Activated CD8-positive, alpha-beta memory T cell treated with anti-CD3 and anti-CD28 coated beads, Interleukin-2, amount 50 U/mL, for 1 hour (primary cell): ENCODE measurements around the gene LRRC32.
A peak's percentile ranks its signal among the peaks of the same experiment; 100 is the strongest.

Experiments
- DNase-seq: peaks from one replicate; pipeline ENCODE4 v3.0.0-alpha.2; 2020; ENCODE audit errors: extremely low read depth

The LRRC32 gene

DNA sequence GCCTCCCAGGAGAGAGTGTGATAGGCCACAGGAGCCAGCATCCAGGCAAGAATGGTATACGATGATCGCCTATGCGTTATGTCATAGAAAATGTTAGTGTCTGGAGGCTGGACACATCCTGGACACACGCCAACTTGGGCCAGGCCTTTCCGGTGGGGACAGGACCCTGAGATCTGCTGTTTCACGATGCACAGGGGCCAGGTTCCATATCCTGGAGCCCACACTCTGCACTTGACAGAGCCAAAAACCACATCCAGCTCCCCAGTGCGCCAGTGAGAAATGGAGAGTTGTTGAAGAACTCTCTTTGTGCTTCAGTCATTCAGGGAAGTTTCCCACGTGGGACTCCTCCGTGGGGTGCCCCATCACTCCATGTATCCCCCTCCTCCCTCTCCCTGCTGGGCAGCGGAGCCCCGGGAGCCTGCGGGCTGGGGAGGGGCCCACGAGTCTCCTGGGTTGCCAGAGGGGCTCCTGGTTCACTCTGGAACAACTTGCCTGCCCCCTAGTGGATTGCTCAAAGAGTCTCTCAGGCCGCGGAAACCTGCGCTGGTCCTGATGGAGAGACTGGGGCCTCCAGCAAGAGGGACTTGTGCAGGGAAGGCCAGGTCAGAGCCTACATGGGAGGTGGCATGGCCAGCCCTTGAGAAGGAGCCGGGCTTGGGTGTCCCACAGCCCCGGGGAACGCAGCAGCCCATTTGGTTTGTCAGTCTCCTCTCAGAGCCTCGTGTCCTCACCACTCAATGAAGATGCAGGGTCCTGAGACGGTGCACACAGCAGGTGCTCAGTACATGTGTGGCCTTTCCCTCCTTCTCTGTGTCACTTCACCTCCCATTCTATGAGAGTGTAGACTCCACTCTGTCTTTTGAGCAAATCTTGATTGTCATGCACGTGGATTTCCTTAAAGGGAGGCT lies 10.2 kb upstream of the LRRC32 start:
- DNase-seq: peak; percentile 16

DNA sequence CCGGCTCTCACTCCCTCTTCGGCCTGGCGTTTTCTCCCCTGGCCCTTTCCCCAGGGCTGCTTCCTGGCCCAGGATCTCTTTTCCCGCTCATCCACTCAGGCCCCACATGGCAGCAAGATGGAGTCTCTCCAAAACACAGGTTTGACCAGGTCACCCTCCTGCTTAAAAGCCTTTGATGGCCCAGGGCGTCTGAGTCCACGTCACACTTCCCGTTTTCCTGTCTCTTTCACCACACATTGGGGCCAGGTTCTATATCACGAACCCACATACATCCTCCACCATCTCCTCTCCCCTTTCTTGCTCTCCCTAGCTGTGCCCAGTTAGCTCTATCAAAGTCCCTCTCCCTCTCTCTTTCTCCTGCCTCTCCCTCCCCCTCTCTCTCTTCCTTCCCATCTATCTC lies 7.8 kb upstream of the LRRC32 start:
- DNase-seq: no peak

DNA sequence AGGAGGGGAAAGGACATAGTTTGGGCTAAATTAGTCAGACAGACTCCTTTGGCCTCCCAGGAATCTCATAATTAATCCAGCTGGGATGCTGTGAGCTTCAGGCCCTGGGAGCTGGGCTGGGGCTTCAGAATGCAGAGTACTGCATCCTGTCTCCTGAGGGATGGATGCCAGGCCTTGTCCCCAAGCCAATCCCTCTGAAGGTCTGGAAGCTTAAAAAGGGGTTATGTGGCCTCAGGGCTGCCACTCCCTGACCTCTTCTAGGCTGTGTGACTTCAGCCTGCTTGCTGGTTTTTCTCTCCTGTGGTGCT lies 6.9 kb upstream of the LRRC32 start:
- DNase-seq: no peak

DNA sequence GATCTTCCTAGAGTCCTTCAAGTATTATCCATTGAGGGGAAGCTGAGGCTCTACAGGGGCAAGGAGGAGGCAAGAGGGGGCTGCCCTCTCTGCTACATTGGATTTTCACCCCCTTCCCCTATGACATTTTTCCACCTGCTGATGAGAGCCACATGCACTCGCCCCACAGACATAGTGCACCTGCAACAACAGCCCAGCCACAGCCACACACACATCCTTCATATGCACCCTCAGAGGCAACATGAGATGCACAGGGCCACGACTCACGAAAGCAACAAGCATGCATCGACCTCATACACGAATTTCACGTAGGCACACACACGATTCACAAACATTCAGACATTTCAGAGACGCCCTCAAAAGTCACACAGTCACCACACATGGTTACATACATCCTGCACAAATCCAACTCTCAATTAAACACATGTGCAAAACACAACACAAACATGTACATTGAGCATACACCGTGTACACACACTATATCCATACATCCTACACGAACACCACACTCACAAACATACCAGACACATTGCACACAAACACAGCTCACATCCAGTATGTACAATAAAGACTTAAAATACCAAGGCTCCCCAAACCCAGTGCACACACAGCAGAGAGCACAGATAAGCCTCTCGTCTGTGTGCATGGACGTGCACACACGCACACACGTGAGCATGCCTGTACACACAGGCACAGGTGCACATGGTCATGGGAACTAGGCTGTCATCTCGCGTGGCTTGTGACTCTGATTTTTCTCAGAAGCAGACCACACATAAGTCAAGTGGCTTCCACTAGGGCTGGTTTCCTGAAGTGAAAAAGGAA lies 6.3 kb upstream of the LRRC32 start:
- DNase-seq: no peak

DNA sequence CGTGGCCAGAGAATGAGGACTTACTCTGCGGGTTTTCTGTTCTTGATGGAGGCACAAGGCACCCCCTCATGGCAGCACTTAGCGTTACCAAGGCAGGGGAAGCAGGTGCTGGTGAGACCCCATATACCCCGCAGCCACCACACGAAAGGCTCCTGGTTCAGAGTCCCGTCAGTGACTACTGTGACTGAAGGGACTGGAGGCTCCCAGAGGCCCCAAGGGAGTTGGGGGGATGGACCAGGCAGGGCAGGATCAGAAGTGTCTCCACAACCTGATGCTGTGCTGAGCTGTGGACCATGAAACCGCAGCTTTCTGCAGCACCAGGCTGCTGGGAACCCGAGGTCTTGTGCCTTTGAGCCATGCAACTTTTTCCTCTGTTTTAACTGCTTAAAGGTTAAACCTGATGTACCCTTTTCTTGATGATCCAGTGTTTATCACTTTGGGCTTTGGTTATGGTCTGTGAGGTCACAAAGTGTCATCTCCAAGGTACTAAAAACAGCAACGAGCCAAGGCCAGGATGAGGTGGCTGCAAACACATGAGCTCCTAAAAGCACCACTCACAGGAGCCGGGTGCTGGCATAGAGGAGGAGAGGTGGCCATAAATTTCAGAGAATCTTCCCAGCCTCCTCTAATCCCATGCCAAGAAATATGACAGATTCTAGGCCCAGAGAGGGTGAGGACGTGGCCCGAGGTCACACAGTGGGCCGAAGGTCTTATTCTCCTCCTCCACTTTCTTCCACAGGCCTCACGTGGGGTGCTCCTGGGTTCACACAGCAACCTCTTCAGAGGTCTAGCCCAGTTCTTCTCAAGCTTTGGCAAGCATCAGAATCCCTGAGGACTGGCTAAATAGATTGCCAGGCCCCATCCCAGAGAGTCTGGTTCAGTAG lies 4.2 kb upstream of the LRRC32 start:
- no peak for DNase-seq

DNA sequence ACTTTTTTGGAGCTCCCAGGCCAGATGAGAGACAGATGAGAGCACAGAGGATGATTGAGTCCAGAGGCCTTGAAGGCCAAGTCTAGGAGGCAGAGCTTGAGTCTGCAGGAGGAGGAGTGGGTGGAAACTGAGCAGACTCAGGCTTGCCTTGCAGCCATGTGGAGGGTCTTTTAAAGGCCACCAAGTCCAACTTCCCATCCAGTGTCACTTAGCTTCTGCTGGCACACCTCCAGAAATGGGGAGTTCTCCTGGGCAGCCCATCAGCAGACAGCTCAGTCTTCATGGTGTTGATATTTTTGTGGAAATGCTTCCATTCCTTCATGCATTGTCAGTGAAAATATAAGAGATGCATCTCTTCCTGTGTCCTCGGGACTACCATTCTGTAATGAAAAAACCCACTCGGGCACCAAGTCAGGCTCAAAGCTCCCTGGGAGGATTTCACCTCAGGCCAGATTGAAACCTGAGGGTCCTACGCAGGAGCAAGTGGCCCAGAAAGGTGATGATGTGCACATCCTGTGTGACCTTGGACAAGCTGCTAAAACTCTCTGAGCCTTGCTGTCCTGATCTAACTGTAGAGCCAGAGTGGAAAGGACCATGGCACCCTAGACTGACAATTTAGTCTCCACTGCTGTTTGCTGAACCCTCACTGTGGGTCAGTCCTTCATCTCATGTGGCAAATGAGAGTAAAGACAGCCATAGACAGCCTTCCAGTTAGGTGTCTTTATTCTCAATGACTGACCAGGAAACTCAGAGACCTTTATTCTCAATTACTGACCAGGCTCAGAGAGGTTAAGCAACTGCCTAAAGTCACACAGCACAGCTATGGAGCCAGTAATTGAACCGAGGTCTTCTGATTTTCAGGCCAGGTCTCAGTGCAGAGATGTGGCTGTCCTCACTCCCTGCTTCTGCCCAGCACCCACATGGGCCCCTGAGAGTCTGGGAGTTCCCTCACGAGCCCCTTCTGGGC lies 2.9 kb upstream of the LRRC32 start:
- DNase-seq: no peak

DNA sequence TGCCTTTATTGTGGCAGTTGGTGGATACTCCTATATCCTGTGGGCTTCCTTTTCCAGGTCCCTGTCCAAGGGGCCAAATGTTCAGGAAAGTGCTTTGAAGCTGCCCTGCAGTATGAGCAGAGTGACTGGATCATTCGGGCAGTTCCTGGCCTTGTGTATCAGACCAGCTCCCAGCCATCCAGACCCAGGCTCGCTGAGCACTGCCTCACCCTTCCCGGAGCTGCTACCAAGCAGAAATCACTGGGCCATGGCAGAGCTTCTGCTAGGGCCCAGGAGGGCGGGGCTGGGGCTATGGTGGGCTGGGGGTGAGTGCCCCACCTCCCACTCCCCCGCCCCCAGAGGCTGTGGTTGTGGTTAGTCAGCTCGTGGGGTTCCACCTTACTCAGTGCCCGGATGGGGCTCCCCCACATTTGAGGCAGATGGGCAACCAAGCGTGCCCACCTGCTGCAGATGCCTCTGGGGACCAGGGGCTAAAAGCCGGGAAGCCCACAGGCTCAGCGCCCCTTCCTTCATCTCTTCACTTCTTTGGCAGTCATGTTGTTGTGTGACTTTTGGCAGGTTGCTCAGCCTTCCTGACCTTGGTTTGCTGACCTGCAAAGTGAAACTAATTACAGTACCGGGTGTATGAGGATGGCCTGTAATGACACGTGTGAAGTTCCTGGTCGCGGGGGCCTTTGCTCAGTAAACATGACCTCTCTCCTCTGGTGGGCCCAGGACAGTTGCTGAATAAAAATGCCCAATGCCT lies 2.1 kb upstream of the LRRC32 start:
- DNase-seq: no peak

DNA sequence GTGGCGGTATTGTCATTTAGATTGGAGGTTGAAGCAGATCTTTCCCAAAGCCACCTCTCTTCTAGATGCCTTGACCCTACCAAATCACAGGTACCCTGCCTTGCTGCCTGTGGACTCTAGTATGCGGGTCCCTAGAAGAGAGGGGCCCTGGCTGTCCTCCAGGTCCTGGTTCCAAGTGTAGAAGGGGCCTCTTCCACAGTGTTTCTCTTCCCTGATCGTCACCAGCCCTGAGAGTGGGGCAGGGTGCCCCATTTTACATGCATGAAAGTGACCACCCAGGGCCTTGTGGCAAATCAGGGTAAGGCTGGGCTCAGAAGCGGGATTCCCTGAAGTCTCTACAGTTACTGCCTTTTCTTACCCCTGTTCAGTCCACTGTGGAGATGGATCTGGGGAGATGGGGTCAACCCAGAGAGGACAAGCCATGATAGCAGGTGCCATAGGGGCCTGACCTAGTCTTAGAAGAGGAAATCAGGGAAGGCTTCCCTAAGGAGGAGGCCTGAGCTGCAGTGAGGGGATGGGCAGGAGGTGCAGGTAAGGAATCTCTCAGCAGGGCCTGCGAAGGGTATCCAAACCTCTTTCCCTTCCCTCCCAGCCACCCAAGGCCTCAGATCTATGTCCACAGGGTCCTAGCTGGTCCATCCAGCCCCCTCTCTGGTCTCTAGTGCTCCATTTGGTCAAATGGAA lies 1.2 kb upstream of the LRRC32 start:
- DNase-seq: no peak

DNA sequence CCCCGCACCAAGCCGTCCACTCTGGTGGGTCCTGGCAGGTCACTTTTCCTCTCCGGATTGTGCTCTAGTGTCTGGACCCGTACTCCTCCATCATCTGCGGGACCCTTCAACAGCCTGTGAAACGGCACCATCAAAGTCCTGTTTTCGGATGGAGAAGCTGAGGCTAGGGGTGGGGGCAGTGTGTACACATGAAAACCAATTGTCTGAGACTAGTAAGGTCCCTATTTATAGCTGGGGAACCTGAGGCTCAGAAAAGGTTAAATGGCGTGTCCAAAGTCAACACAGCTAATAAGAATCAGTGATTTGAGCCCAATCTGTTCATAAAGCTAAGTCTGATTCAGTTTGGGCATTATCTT lies 668 bp upstream of the LRRC32 start:
- DNase-seq: no peak

DNA sequence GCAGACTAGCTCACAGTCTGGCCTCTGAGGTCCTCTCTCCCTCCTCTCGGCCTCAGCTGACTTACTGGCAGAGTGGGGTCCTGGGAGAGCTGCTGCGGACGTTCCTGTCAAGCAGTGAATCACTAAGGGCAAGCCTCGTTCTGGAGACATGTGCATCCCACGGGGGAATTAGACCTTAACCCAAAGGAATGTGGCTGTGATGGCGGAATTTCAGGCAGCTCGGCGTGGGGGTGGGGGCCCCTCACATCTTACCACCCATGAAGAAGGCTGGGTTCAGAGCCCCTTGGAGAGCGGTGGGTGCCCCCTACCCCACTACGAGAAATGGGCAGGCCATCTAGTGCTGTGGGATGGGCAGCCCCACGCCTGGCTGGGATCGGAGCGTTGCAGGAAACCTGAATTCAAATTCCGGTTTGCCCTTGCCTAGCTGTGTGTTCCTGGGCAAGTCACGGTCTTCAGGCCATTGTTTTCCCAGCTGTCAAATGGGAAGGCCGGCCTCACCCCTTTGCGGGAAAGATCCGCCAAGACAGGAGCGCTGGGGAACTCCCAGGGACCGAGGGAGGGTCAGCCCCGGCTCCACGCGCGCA lies 554 bp downstream of the LRRC32 start:
- no peak for DNase-seq

DNA sequence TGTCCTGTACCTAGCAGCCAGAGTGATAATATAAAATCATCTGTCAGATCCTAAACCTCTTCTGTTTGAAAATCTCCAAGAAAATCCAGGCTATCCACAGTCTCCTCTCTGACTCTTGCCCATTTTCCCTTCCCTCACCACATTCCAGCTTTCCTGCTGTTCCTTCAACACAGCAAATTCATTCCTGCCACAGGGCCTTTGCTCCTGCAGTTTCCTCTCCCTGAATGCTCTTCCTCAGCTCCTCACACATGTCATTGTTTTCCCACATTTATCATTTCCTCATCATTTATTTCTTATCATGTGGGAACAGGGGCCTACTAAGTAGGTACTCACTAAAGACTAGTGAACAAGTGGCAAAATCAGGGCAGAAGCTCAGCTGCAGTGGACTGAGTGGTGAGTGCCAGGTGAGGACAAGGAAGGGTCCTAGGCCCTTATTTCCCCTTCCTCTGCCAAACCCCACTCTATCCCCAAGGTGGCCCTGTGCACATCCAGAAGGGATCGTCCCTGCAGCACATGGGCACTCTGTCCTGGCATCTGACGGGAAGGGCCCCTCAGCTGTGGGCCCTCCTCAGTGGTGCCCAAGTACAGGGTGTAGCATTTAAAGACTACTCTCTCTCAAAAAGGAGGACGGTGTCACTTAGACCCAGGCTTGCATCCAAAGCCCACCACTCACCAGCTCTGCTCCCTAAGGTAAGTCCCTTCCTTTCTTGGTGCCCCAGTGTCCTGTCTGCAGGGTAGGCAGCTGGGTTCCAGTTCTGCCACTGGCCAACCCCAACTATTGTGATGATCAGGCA lies 2.0 kb downstream of the LRRC32 start:
- DNase-seq: no peak

DNA sequence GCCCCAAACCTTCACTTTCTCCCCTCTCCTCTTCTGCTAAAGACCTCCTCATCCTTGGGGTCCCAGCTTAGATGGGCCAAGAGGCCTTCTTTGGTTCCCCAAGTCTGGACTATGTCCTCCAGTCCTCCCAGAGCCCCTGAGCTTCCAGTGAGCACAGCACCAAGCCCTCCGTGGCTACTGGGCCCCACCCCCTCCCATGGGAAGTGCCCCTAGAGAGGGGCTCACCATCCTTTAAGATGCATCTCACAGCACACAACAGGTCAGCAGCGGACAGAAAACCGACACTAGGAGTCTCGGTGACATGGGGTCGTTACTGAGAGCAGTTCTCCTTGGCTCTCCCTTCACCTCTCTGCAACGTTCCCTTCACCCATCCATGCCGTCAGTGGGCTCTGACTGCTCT lies 2.7 kb downstream of the LRRC32 start:
- no peak for DNase-seq

DNA sequence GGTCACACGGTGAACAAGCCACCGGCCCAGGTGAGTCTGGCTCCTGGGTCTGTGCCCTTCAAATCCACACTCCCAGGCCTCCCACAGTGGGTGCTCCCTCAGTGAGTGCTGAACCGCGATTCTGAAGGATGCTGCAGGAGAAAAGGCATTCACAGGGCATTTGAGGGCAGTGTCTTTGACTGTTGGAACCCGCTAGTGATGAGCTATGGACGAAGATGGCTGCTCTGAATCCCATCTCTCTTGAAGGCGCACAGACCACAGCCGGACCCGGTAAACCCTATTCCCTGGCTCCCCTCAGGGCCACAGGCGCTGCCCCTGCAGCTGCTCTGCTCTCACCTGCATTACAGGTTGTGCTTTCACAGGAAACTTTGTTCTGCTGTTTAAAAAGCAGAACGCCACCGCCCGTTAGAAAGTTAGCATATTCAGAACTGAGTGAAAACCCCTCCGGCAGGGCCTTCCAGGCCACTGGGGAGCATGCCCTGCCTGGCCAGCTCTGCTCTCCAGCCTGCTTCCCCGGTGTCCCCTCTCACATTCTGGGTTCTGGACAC lies 3.2 kb downstream of the LRRC32 start:
- DNase-seq: no peak

DNA sequence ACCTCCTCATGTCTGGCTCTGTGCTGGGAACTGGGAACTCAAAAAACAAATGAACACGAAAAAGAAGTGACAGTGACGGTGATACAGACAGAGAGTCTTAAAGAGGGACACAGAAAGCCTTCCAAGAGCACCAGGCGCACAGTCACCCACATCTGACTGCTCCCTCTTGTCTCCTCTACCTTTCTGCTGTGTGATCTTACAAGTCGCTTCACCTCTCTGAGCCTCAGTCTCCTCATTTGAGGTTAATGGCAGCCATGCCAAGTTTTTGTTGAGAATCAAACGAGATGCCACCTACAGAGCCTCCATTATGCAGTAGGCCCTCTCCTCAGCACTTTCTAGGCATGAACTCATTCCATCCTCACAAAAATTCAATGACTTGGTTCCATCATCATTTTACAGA lies 3.7 kb downstream of the LRRC32 start:
- no peak for DNase-seq

DNA sequence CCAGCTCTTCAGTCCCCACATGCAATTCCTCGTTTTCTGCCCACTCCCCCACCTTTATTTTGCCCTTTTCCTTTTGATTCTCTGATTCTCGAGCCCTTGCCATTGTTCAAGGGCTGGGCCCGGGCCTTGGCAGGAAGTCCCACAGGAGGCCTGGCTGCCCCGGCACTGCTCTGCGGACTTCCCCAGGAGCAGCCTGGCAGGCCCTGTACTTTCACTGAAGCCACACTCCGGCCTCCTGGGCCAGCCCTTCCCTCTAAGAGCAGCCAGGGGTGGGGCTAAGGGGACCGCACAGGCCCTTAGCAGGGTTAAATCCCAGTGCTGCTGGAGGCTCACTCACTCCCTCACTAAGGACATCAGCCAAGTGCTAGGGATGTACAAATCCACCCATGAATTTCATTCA lies 4.1 kb downstream of the LRRC32 start:
- no peak for DNase-seq

DNA sequence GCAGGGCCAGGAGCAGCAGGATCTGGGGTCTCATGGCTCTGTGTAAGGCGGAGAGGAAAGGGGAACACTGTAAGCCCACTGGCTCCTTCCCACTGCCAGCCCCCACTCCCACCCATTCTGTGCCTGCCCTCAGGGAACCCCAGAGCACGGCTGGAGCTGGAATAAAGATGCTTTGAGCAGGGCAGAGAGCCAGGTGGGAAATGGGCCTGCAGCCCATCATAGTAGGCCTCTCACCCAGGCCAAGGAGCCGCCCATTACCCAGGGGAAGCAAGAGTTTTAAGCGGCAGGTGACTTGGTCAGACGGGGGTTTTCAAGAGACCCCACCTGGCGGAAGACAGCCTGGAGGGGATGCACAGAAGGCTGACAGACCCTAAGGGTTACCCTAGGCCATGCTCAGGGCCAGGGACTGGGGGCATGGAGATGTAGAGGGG lies 4.6 kb downstream of the LRRC32 start:
- DNase-seq: no peak

DNA sequence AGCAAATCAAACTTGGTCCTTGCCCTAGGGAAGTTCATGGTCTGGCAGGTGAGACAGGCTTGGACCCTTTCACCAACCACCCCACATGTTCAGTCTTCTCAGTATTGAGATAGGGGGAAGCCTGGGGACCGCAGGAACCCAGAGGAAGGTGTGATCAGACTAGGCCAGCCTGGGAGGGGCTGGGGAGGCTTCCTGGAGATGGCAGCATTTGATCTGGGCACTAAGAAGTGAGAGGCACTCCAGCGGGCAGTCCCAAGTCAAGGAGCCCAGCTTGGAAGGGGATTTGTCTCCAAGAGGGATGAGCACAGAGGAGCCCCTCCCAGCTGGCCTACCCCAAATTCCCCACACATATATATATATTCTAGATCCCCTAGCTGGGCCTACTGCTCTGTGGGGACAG lies 5.4 kb downstream of the LRRC32 start:
- DNase-seq: no peak

DNA sequence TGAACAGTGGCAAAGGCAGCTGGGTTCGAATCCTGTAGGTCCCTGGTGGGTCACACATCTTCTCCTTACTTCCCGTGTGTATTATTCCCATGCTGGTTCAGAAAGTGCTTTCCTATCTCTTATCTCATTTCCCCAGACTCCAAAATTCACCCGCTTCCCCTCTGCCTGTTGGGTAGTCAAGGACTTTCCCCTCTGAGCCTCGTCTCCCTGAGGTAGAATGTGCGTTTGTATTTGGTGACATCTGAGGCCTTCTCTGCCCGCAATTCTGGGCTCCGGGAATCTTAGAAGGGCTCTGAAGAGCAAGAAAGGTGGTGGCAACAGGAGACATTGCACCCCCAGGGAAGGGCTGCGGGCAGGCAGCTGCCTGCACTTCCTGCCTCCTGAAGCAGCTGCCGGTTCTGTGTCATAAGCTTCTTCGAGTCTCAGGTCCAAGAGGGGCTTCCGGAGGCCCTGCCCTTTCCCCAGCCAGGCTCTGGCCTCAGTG lies 5.9 kb downstream of the LRRC32 start:
- no peak for DNase-seq
